Omental fat pad (tissue), 4 donors: ENCODE results near the gene CD33. TPM values are rescaled to one million over a fixed set of nuclear protein-coding genes. Genes with fewer than 3 reads are reported as not detected.

Source experiments
- ATAC-seq: fragments of 150-250 bp; one replicate; pipeline ENCODE4 v1.9.1; 2016; ENCODE audit warnings: mild to moderate bottlenecking, moderate library complexity; ENCODE audit not compliant: low FRiP score
- DNase-seq: peaks from one replicate; pipeline ENCODE4 v3.0.0-alpha.2; 2019; ENCODE audit warnings: low spot score
- small RNA-seq: library from RNA; depleted of rRNA; stranded (forward); fragments of <200 nt; gene quantifications from one replicate; pipeline ENCODE3, GENCODE V24; 2016
- total RNA-seq, 4 donors: library from RNA; depleted of rRNA; stranded (reverse); fragments of >200 nt; gene quantifications; one replicate each; pipeline ENCODE4 v1.1.0, GENCODE V29; 2016
- TF ChIP-seq, protein P1 (sequence below), 3 donors: fragments of 450-650 bp; IDR thresholded peaks; one replicate each; pipeline ENCODE4 v1.5.1; 2016 to 2017; ENCODE audit warnings: antibody characterized with exemption in 3 of 3, mild to moderate bottlenecking in 3 of 3, moderate library complexity in 2 of 3

The CD33 gene
- total RNA-seq, 4 donors from 2014 or later = 7.1 to 22.3 (median 18.0) TPM

GRCh38 chr19:51274049-51274770, 49.3 kb downstream of the CD33 start:
- TF ChIP-seq, protein P1, sequence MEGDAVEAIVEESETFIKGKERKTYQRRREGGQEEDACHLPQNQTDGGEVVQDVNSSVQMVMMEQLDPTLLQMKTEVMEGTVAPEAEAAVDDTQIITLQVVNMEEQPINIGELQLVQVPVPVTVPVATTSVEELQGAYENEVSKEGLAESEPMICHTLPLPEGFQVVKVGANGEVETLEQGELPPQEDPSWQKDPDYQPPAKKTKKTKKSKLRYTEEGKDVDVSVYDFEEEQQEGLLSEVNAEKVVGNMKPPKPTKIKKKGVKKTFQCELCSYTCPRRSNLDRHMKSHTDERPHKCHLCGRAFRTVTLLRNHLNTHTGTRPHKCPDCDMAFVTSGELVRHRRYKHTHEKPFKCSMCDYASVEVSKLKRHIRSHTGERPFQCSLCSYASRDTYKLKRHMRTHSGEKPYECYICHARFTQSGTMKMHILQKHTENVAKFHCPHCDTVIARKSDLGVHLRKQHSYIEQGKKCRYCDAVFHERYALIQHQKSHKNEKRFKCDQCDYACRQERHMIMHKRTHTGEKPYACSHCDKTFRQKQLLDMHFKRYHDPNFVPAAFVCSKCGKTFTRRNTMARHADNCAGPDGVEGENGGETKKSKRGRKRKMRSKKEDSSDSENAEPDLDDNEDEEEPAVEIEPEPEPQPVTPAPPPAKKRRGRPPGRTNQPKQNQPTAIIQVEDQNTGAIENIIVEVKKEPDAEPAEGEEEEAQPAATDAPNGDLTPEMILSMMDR (IDR thresholded peaks at IDR 0.05) = no peak
- ATAC-seq = no peak
- DNase-seq = no peak

DNA sequence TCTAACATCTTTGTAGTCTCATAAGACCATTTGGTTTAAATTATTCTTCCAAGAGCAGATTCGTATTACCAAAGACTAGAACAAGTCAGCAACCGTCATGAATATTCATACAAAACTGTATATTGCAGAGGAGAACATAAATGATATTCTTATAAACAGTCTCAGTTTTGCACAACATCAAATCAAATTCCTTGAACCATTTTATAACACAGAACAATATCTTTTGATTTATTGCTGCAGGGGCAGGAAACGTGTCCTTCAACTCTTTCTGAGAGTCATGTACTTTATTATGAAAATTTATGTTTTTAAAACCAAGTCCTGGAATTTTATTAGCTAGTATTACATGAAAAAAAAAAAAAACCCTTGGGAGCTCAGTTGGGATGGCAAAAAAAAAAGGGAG, 52.2 kb downstream of the CD33 start:
- DNase-seq (no peak), ATAC-seq (no peak)
- TF ChIP-seq, protein P1 (IDR thresholded peaks at IDR 0.05) = no peak

DNA sequence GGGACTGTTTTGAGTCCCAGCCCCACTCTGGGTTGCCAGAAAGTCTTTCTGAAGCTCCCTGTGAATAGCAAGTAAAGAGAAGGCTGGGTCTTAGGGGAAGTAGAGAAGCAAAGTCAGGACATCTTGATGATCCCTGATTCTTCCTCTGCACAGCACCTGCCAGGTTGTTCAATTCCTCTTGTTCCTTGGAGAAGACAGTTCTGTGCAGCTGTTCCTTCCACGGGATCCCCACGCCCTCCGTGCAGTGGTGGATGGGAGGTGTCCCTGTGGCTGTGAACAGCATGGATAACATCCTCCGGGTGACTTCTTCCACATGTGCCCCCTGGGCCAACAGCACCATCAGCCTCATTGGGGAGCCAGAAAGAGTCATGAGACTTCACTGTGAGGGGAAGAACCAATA, 57.5 kb downstream of the CD33 start:
- TF ChIP-seq, protein P1 (IDR thresholded peaks at IDR 0.05) = no peak
- DNase-seq = no peak
- no peak for ATAC-seq

- TF ChIP-seq, protein P1 (IDR thresholded peaks at IDR 0.05) = no peak
- ATAC-seq = no peak
- no peak for DNase-seq
Measured at GRCh38 chr19:51285682-51286081, 60.8 kb downstream of the CD33 start.

Small RNAs within 50 kb of the gene (small RNA-seq; reads per million reads assigned to genes)
- gene MIR8074 = not detected

Other genes with a start within 250 kb of the CD33 start
- gene KLK7, start 241.2 kb upstream of the CD33 start, total RNA-seq = 10 to 100 TPM in 2 of 4 donors, 1 to 10 TPM in 1, not detected in 1; 3.6 to 61.7 (median 16.6) TPM
- gene KLK8, start 223.5 kb upstream of the CD33 start, total RNA-seq = 10 to 100 TPM in 1 of 4 donors, 1 to 10 TPM in 2, not detected in 1; 2.8 to 15.0 (median 3.4) TPM
- 10 to 100 TPM in 1 of 4 donors, 1 to 10 TPM in 2, not detected in 1; 1.6 to 14.2 (median 9.8) TPM for gene KLK10, start 205.4 kb upstream of the CD33 start, total RNA-seq
- 100 to 1,000 TPM in 1 of 4 donors, 10 to 100 TPM in 2, not detected in 1; 21.6 to 116 (median 34.0) TPM for gene KLK11, start 198.5 kb upstream of the CD33 start, total RNA-seq
- not detected for gene KLK12, start 190.1 kb upstream of the CD33 start, total RNA-seq
- not detected for gene KLK13, start 160.0 kb upstream of the CD33 start, total RNA-seq
- not detected for gene KLK14, start 142.2 kb upstream of the CD33 start, total RNA-seq
- 10 to 100 TPM in 2 of 4 donors, 1 to 10 TPM in 2; 7.1 to 14.2 (median 9.5) TPM for gene CTU1, start 116.7 kb upstream of the CD33 start, total RNA-seq
- gene SIGLEC9, start 100.2 kb upstream of the CD33 start, total RNA-seq = 10 to 100 TPM in 3 of 4 donors, 1 to 10 TPM in 1; 3.5 to 25.0 (median 20.4) TPM
- 10 to 100 TPM in 1 of 4 donors, 1 to 10 TPM in 3; 1.9 to 10.7 (median 6.3) TPM for gene SIGLEC7, start 82.8 kb upstream of the CD33 start, total RNA-seq
- gene SIGLECL1, start 26.0 kb downstream of the CD33 start, total RNA-seq = not detected
- 1 to 10 TPM in 3 of 4 donors, not detected in 1; 1.4 to 2.9 (median 1.7) TPM for gene IGLON5, start 86.6 kb downstream of the CD33 start, total RNA-seq
- gene VSIG10L, start 117.1 kb downstream of the CD33 start, total RNA-seq = 1 to 10 TPM in 2 of 4 donors, under 1 TPM in 2; 0.47 to 1.0 (median 0.98) TPM
- 100 to 1,000 TPM; 136 to 251 (median 166) TPM for gene ETFB, start 141.3 kb downstream of the CD33 start, total RNA-seq
- not detected for gene CLDND2, start 143.9 kb downstream of the CD33 start, total RNA-seq
- 1 to 10 TPM in 2 of 4 donors, under 1 TPM in 1, not detected in 1; 0.56 to 4.0 (median 2.6) TPM for gene NKG7, start 147.6 kb downstream of the CD33 start, total RNA-seq
- gene LIM2, start 162.9 kb downstream of the CD33 start, total RNA-seq = not detected
- not detected for gene C19orf84, start 165.5 kb downstream of the CD33 start, total RNA-seq
- 1 to 10 TPM; 1.1 to 3.9 (median 2.8) TPM for gene SIGLEC10, start 192.6 kb downstream of the CD33 start, total RNA-seq
- 1 to 10 TPM in 1 of 4 donors, under 1 TPM in 1, not detected in 2; 0.46 to 1.4 TPM for gene SIGLEC8, start 233.4 kb downstream of the CD33 start, total RNA-seq